CD4-positive, CD25-positive, alpha-beta regulatory T cell (primary cell): ENCODE data around the gene PPIF. TPM values are rescaled to one million over a fixed set of nuclear protein-coding genes. Genes with fewer than 3 reads are reported as not detected.

Experiments
- ATAC-seq, 2 donors: fragments of 150-1000 bp; cut with Tn5 transposase; one replicate each; pipeline ENCODE4 v1.10.0; 2021; ENCODE audit warnings: low read depth in 2 of 2, moderate number of reproducible peaks in 2 of 2, moderate library complexity in 1 of 2
- DNase-seq, 3 donors: peaks; one replicate each; pipeline versions ENCODE4 v3.0.0 to v3.0.0-alpha.2; 2012 to 2022; ENCODE audit warnings: mixed read lengths in 1 of 3
- H3K27ac ChIP-seq: one replicate; pipeline ENCODE4 v1.7.0; 2013; ENCODE audit warnings: mild to moderate bottlenecking, low read length; ENCODE audit not compliant: insufficient read depth, poor library complexity, severe bottlenecking
- H3K27me3 ChIP-seq: one replicate; pipeline ENCODE4 v1.7.0; 2013; ENCODE audit warnings: low read length; ENCODE audit not compliant: control insufficient read depth, insufficient read depth
- H3K36me3 ChIP-seq: one replicate; pipeline ENCODE4 v1.7.0; 2013; ENCODE audit warnings: mild to moderate bottlenecking, low read length, moderate library complexity; ENCODE audit not compliant: control insufficient read depth, insufficient read depth
- H3K4me1 ChIP-seq: 2 replicates; pipeline ENCODE4 v1.7.0; 2013; ENCODE audit warnings: mild to moderate bottlenecking, low read length; ENCODE audit not compliant: insufficient read depth, control insufficient read depth, poor library complexity, severe bottlenecking
- H3K4me3 ChIP-seq: one replicate; pipeline ENCODE4 v1.7.0; 2013; ENCODE audit warnings: low read depth, mild to moderate bottlenecking, low read length, moderate library complexity
- H3K9me3 ChIP-seq, 2 experiments: 1 replicate in 1 of 2; 2 replicates in 1 of 2; pipeline ENCODE4 v1.7.0; 2013; ENCODE audit warnings: low read length in 2 of 2, mild to moderate bottlenecking in 1 of 2, moderate library complexity in 1 of 2; ENCODE audit not compliant: control insufficient read depth in 2 of 2
- H3K27ac Mint-ChIP-seq, 3 donors: one replicate each; pipeline ENCODE4 v1.8.0; 2020 to 2022; ENCODE audit warnings: mild to moderate bottlenecking in 3 of 3, mixed read lengths in 3 of 3, moderate library complexity in 2 of 3
- H3K27me3 Mint-ChIP-seq: one replicate; pipeline ENCODE4 v1.8.0; 2022; ENCODE audit warnings: mild to moderate bottlenecking, mixed read lengths
- H3K36me3 Mint-ChIP-seq: one replicate; pipeline ENCODE4 v1.8.0; 2020; ENCODE audit warnings: mixed read lengths
- H3K4me1 Mint-ChIP-seq, 4 donors: one replicate each; pipeline ENCODE4 v1.8.0; 2020 to 2022; ENCODE audit warnings: mixed read lengths in 4 of 4, mild to moderate bottlenecking in 1 of 4
- H3K4me3 Mint-ChIP-seq, 4 donors: one replicate each; pipeline ENCODE4 v1.8.0; 2020 to 2022; ENCODE audit warnings: mild to moderate bottlenecking in 4 of 4, mixed read lengths in 4 of 4, moderate library complexity in 3 of 4
- H3K9me3 Mint-ChIP-seq, 7 donors: one replicate each; pipeline ENCODE4 v1.8.0; 2020 to 2022; ENCODE audit warnings: mixed read lengths in 7 of 7, mild to moderate bottlenecking in 3 of 7, moderate library complexity in 2 of 7
- polyA plus RNA-seq, 4 donors: library from polyadenylated mRNA; unstranded; fragments of 300-500 nt; fragmentation: Illumina TruSeq; gene quantifications; one replicate each; pipeline ENCODE4 v1.2.3, GENCODE V29; 2021
- total RNA-seq: library from RNA; stranded (reverse); gene quantifications from one replicate; pipeline ENCODE4 v1.2.3, GENCODE V29; 2022

The PPIF gene
- total and polyA plus RNA-seq, 5 donors from 2014 or later, result 15.5 to 60.2 (median 18.0) TPM

- H3K9me3 Mint-ChIP-seq, result no peaks in the 10 kb centered on the region
- H3K4me3 Mint-ChIP-seq, result no peak overlapping the region
- H3K27ac Mint-ChIP-seq, result no peak overlapping the region
Observed at GRCh38 chr10:79379512-79380124, 32.3 kb downstream of the PPIF start.

GRCh38 chr10:79380125-79380945, 33.1 kb downstream of the PPIF start:
- ATAC-seq (no peak), DNase-seq (no peak)
- Histone ChIP-seq H3K9me3 (no peaks in the 10 kb centered on the region), H3K4me1 (no peaks in the 10 kb centered on the region), H3K27me3 (no peaks in the 10 kb centered on the region), H3K4me3 (no peak overlapping the region), H3K27ac (no peak overlapping the region), H3K36me3 (no peaks in the 10 kb centered on the region)
- peak overlapping the region in 1 of 3 donors; percentile 48 for H3K27ac Mint-ChIP-seq
- no peak overlapping the region for H3K4me3 Mint-ChIP-seq
- no peaks in the 10 kb centered on the region for H3K4me1 Mint-ChIP-seq
- no peaks in the 10 kb centered on the region for H3K36me3 Mint-ChIP-seq
- H3K9me3 Mint-ChIP-seq, result no peaks in the 10 kb centered on the region
- no peaks in the 10 kb centered on the region for H3K27me3 Mint-ChIP-seq

More at GRCh38 chr10:79379512-79380124, 32.3 kb downstream of the PPIF start:
- no peaks in the 10 kb centered on the region for H3K36me3 ChIP-seq
- no peaks in the 10 kb centered on the region for H3K27me3 Mint-ChIP-seq
- H3K4me3 ChIP-seq, result no peak overlapping the region
- no peaks in the 10 kb centered on the region for H3K27me3 ChIP-seq
- H3K4me1 Mint-ChIP-seq, result peaks cover 0 to 2% (median under 1%) of the 10 kb centered on the region in 4 donors
- H3K36me3 Mint-ChIP-seq, result no peaks in the 10 kb centered on the region
- H3K9me3 ChIP-seq, result no peaks in the 10 kb centered on the region
- no peak overlapping the region for H3K27ac ChIP-seq
- DNase-seq, result no peak
- no peaks in the 10 kb centered on the region for H3K4me1 ChIP-seq
- peak in 1 of 2 donors; percentile 21 for ATAC-seq

GRCh38 chr10:79380946-79381721, 33.9 kb downstream of the PPIF start:
- H3K27ac Mint-ChIP-seq, result peak overlapping the region in 1 of 3 donors; percentile 48
- no peaks in the 10 kb centered on the region for H3K27me3 Mint-ChIP-seq
- no peak overlapping the region for H3K27ac ChIP-seq
- H3K4me1 ChIP-seq, result no peaks in the 10 kb centered on the region
- H3K27me3 ChIP-seq, result no peaks in the 10 kb centered on the region
- H3K36me3 Mint-ChIP-seq, result no peaks in the 10 kb centered on the region
- no peak overlapping the region for H3K4me3 ChIP-seq
- H3K9me3 Mint-ChIP-seq, result no peaks in the 10 kb centered on the region
- DNase-seq, result no peak
- H3K9me3 ChIP-seq, result no peaks in the 10 kb centered on the region
- ATAC-seq, result no peak
- H3K4me3 Mint-ChIP-seq, result no peak overlapping the region
- H3K4me1 Mint-ChIP-seq, result no peaks in the 10 kb centered on the region
- H3K36me3 ChIP-seq, result no peaks in the 10 kb centered on the region

- ATAC-seq (no peak), DNase-seq (no peak)
- no peaks in the 10 kb centered on the region for H3K9me3 ChIP-seq
- H3K4me1 Mint-ChIP-seq, result no peaks in the 10 kb centered on the region
- H3K27ac Mint-ChIP-seq, result no peak overlapping the region
- H3K27me3 Mint-ChIP-seq, result no peaks in the 10 kb centered on the region
- no peaks in the 10 kb centered on the region for H3K4me1 ChIP-seq
- no peaks in the 10 kb centered on the region for H3K27me3 ChIP-seq
- no peak overlapping the region for H3K4me3 ChIP-seq
- no peak overlapping the region for H3K4me3 Mint-ChIP-seq
- no peaks in the 10 kb centered on the region for H3K36me3 ChIP-seq
- H3K27ac ChIP-seq, result no peak overlapping the region
- no peaks in the 10 kb centered on the region for H3K9me3 Mint-ChIP-seq
- H3K36me3 Mint-ChIP-seq, result no peaks in the 10 kb centered on the region
Observed at GRCh38 chr10:79381804-79382221, 34.5 kb downstream of the PPIF start.

GRCh38 chr10:79382491-79382941, 35.2 kb downstream of the PPIF start:
- H3K4me1 Mint-ChIP-seq, result no peaks in the 10 kb centered on the region
- no peak overlapping the region for H3K4me3 Mint-ChIP-seq
- Histone ChIP-seq H3K4me1 (no peaks in the 10 kb centered on the region), H3K36me3 (no peaks in the 10 kb centered on the region), H3K27me3 (no peaks in the 10 kb centered on the region), H3K27ac (no peak overlapping the region), H3K9me3 (no peaks in the 10 kb centered on the region), H3K4me3 (no peak overlapping the region)
- peak overlapping the region in 1 of 3 donors; percentile 86 for H3K27ac Mint-ChIP-seq
- DNase-seq, result no peak
- ATAC-seq, result no peak
- H3K9me3 Mint-ChIP-seq, result no peaks in the 10 kb centered on the region
- no peaks in the 10 kb centered on the region for H3K36me3 Mint-ChIP-seq
- no peaks in the 10 kb centered on the region for H3K27me3 Mint-ChIP-seq

- no peak for DNase-seq
Observed at GRCh38 chr10:79383974-79384606, 36.8 kb downstream of the PPIF start.

GRCh38 chr10:79384773-79385391, 37.6 kb downstream of the PPIF start:
- DNase-seq, result no peak
- ATAC-seq, result no peak
- no peaks in the 10 kb centered on the region for H3K9me3 ChIP-seq
- H3K27ac ChIP-seq, result no peak overlapping the region
- no peaks in the 10 kb centered on the region for H3K36me3 ChIP-seq
- Mint-ChIP-seq H3K9me3 (no peaks in the 10 kb centered on the region), H3K4me3 (no peak overlapping the region), H3K27ac (no peak overlapping the region), H3K36me3 (no peaks in the 10 kb centered on the region), H3K27me3 (no peaks in the 10 kb centered on the region), H3K4me1 (no peaks in the 10 kb centered on the region)
- H3K27me3 ChIP-seq, result no peaks in the 10 kb centered on the region
- no peaks in the 10 kb centered on the region for H3K4me1 ChIP-seq
- no peak overlapping the region for H3K4me3 ChIP-seq

More at GRCh38 chr10:79383974-79384606, 36.8 kb downstream of the PPIF start:
- Histone ChIP-seq H3K9me3 (no peaks in the 10 kb centered on the region), H3K27ac (no peak overlapping the region), H3K4me3 (no peak overlapping the region), H3K36me3 (no peaks in the 10 kb centered on the region), H3K27me3 (no peaks in the 10 kb centered on the region), H3K4me1 (no peaks in the 10 kb centered on the region)
- Mint-ChIP-seq H3K36me3 (no peaks in the 10 kb centered on the region), H3K4me1 (no peaks in the 10 kb centered on the region), H3K9me3 (no peaks in the 10 kb centered on the region), H3K27ac (no peak overlapping the region), H3K27me3 (no peaks in the 10 kb centered on the region), H3K4me3 (no peak overlapping the region)
- no peak for ATAC-seq
